Upper lobe of right lung (tissue), 1 donor: ENCODE measurements around the gene CHRNE. TPM values are rescaled to one million over a fixed set of nuclear protein-coding genes. Genes with fewer than 3 reads are reported as not detected.

Experiments used
- ATAC-seq: fragments of 200-7000 bp; cut with Tn5 transposase; one replicate; pipeline ENCODE4 v1.9.1; 2020; ENCODE audit warnings: mild to moderate bottlenecking, moderate library complexity
- DNase-seq: peaks from one replicate; pipeline ENCODE4 v3.0.0-alpha.2; 2020
- H3K27ac ChIP-seq: fragments of 200-600 bp; one replicate; pipeline ENCODE4 v1.8.0; 2022
- H3K27me3 ChIP-seq: fragments of 200-600 bp; one replicate; pipeline ENCODE4 v1.8.0; 2022; ENCODE audit warnings: mild to moderate bottlenecking
- H3K36me3 ChIP-seq: fragments of 200-600 bp; one replicate; pipeline ENCODE4 v1.8.0; 2022
- H3K4me1 ChIP-seq: fragments of 200-600 bp; one replicate; pipeline ENCODE4 v1.8.0; 2022
- H3K4me3 ChIP-seq: fragments of 200-600 bp; one replicate; pipeline ENCODE4 v1.8.0; 2022; ENCODE audit warnings: mild to moderate bottlenecking
- H3K9me3 ChIP-seq: fragments of 200-600 bp; one replicate; pipeline ENCODE4 v1.8.0; 2022
- CTCF ChIP-seq: fragments of 200-600 bp; IDR thresholded peaks from one replicate; pipeline ENCODE4 v1.8.0; 2022; ENCODE audit warnings: antibody characterized with exemption
- intact Hi-C: fragments of 100-400 bp; cut with DNase I; formaldehyde crosslinking; loops from one replicate; pipeline ENCODE4 v1.11.0; 2022
- long read RNA-seq: library from polyadenylated mRNA; unstranded; transcript quantifications from one replicate; pipeline ENCODE4 v2.0.0, GENCODE V29; 2021
- total RNA-seq: library from RNA; stranded (reverse); fragmentation: NEBNext Ultra II Directional; extraction: Animal tissue kit (Norgen Biotek cat#: 25700); gene quantifications from one replicate; pipeline ENCODE4 v1.2.1, GENCODE V29; 2021
- donor health status: DM: no; HTN: yes; CAD: no; lungs with severe emphysema.

CHRNE gene
- total RNA-seq = 0.98 TPM
- long read RNA-seq, partial matches to known transcripts = 2 of 3 reads
- long read RNA-seq, other reads (novel, unspliced or antisense) = 1 of 3 reads

DNA sequence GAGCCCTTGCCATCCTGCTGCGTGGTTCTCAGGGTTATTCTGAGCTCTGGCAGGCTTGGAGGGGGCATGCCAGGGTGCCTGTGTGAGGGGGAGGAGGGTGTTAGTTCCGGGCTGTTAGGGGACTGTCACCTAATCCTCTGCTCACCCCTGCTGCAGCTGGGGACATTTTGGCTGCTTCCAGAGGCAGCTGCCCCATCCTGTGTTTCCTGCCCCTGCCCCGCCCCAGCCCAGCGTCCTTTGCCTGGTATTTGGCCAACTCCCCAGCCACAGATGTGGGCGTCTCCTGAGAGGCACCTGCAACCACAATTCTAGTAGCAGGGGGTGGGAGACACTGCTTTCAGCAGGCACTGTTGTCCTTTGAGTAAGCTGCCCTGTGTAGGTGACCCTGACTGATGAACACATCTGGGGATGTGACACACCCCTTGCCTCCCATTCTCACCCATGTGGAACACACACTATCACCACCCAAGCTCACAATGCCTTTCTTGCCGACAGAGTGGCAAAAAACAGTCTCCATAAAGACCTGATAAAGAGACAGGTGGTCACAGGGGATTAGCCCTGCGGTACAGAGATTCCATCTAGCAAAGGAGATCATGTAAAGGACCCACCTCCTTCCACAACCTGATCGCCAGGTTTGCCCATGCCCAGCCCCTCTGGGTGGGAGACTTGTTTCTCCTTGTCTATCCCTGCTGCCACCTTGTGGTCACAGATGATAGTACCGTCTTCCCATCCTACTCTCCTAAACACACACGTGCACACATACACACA lies at the start of gene CHRNE:
Gene CHRNE (minus strand): TSS at position 48 of the 768 bp plus-strand sequence. CDS start 35 bp downstream, at position 13.
- ATAC-seq (peak; percentile 53), DNase-seq (no peak)
- Histone ChIP-seq H3K4me1 (peaks cover 9% of the 10 kb centered on the region), H3K9me3 (no peaks in the 10 kb centered on the region), H3K27ac (peak within 1 kb of the TSS; percentile 42), H3K36me3 (no peaks in the 10 kb centered on the region), H3K4me3 (peak within 1 kb of the TSS; percentile 6), H3K27me3 (peaks cover 6% of the 10 kb centered on the region)
- intact Hi-C loops = loop anchor here (10.0 kb wide), 1 partner anchor 162 kb away; no protein-coding TSS in a partner anchor
- TF ChIP-seq CTCF = peak; percentile 77

DNA sequence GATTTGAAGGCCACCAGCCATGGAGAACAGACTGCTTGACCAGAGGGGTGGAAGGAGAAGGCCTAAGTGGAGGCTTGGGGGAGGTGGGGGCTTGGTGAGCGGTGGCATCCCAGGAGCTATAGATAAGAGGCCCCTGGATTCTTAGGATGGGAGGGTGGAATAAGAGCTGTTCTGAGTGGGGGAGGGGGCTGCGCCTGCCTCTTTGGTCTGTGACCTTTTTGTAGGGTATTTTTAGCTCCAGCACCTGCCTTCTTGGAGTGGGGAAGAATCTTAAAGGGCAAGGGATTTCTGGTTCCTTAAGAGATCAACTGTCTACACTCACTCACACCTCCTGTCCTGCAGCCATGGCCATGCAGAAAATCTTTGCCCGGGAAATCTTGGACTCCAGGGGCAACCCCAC lies 48.6 kb upstream of the CHRNE start:
- intact Hi-C loops = no loop called here
- H3K27ac ChIP-seq = no peak overlapping the region
- no peaks in the 10 kb centered on the region for H3K27me3 ChIP-seq
- no peak overlapping the region for H3K4me3 ChIP-seq
- peaks cover 20% of the 10 kb centered on the region for H3K4me1 ChIP-seq
- no peaks in the 10 kb centered on the region for H3K9me3 ChIP-seq
- no peak for TF ChIP-seq CTCF
- DNase-seq (no peak), ATAC-seq (no peak)
- peaks cover 4% of the 10 kb centered on the region for H3K36me3 ChIP-seq

DNA sequence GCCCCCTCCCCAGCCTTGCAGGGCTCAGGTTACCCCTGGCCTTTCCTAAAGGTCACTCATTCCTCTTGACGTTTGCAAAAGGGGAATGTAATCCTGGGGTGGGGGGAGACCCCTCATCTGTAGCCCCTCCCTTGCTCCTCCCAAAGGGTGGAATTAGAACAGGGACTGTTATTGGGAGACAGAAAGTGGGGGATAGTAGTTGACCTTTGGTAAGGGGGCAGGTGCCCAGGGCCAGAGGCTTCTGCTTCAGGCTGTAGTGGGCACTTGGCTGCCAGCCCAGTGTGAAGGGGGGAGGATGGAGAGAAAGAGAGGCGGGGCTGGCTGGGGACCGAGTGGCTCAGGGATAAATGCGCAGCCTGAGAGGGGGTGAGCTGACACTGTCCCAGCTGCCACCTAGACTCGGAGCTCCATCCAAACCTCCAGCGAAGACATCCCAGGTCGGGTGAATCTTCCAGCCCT lies 47.9 kb upstream of the CHRNE start, which contains the start of gene ENO3:
Gene ENO3 (plus strand): TSS at position 374 of the 459 bp plus-strand sequence. CDS start 711 bp downstream, outside the sequence.
- DNase-seq (no peak), ATAC-seq (no peak)
- peak within 1 kb of the TSS; percentile 99 for H3K4me3 ChIP-seq
- H3K36me3 ChIP-seq = peaks cover 11% of the 10 kb centered on the region
- no peak for TF ChIP-seq CTCF
- H3K4me1 ChIP-seq = peaks cover 27% of the 10 kb centered on the region
- peak within 1 kb of the TSS; percentile 97 for H3K27ac ChIP-seq
- no peaks in the 10 kb centered on the region for H3K27me3 ChIP-seq
- intact Hi-C loops = no loop called here
- no peaks in the 10 kb centered on the region for H3K9me3 ChIP-seq

DNA sequence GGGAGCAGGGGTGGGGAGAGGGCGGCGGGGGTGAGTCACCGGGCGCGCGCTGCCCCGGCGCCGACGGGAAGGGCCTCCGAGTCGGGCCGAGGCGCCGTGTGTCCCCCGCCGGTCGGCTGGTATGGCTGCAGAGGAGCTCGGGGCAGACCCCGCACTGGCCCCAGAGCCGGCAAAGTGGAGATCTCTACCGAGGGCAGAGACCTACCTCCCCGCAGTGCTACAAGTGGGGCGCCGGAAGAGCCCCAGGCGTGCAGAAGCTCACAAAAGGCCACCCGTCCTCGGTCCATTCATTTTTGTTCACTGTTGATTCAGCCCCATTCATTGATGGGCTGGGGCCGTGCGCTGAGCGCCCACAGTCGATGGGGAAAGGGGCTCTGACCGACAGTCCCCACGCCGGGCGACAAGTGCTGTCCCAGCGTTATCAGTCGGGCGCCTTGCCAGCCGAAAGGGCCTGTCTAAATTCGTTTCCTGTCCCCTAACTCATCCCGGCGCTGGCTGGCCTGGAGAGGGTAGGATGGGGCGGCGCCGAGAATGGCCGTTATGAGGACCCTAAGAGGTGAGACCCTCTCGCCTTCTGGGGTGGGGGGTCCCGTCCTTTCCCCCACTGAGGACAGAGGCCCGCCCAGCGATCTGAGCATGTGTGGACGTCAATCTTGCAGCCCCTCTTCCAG lies 47.3 kb upstream of the CHRNE start:
- no peaks in the 10 kb centered on the region for H3K27me3 ChIP-seq
- peak overlapping the region; percentile 99 for H3K4me3 ChIP-seq
- H3K4me1 ChIP-seq = peaks cover 33% of the 10 kb centered on the region
- peak overlapping the region; percentile 97 for H3K27ac ChIP-seq
- no peak for TF ChIP-seq CTCF
- peak; percentile 85 for DNase-seq
- H3K9me3 ChIP-seq = no peaks in the 10 kb centered on the region
- ATAC-seq = no peak
- intact Hi-C loops = no loop called here
- peaks cover 16% of the 10 kb centered on the region for H3K36me3 ChIP-seq

DNA sequence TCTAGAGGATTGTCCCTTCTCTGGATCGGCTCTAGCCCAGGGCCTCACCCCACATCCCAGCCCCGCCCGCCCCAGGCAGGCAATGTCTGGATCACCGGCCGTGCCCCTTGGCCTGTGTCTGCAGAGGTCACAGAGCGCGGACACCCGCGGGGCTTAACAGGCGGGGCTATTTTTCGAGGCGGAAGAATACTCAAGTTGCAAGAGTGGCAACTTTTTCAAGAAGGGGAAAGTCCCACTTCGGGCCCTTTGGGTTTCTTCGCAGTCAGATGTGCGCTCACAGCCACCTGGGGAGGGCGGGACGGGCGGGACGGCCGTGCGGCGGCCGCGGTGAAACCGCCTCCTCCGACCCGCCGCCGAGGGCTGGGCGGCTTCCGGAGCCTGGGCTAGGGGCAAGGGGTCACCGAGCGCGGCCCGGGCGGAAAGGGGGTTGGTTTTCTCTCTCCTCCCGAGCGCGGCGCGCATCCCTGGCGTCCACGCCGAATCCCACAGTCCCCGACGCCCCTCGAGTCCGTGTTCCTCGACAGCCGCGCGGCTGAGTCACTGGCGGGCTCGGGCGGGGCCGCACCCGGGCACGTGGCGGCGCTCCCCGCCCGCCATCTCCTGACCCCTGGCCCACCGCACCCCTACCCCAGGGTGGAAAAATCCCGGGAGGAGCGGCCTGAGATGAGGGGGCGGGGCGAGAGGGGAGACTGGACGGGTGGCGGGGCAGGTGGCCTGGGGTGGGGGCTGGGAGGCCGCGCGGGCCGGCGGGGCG lies 46.6 kb upstream of the CHRNE start:
- ATAC-seq (peak; percentile 67), DNase-seq (peak; percentile 94)
- H3K4me3 ChIP-seq = peak overlapping the region; percentile 99
- peak overlapping the region; percentile 97 for H3K27ac ChIP-seq
- no peaks in the 10 kb centered on the region for H3K27me3 ChIP-seq
- peaks cover 40% of the 10 kb centered on the region for H3K4me1 ChIP-seq
- intact Hi-C loops = no loop called here
- no peak for TF ChIP-seq CTCF
- H3K36me3 ChIP-seq = peaks cover 23% of the 10 kb centered on the region
- H3K9me3 ChIP-seq = no peaks in the 10 kb centered on the region
